Naive thymus-derived CD8-positive, alpha-beta T cell (primary cell): Measurements from ENCODE around the gene SHROOM2. TPM values are rescaled to one million over a fixed set of nuclear protein-coding genes. Genes with fewer than 3 reads are reported as not detected.

Source experiments
- ATAC-seq, 2 donors: fragments of 150-1000 bp; cut with Tn5 transposase in 1 of 2; sonication (Bioruptor Pico), chemical (Tn5 transposase) in 1 of 2; 1 replicate in 1 of 2; 2 replicates in 1 of 2; pipeline ENCODE4 v1.10.0; 2021; ENCODE audit warnings: mild to moderate bottlenecking in 2 of 2, moderate library complexity in 2 of 2
- POLR2A ChIA-PET: fragments of 350-600 bp; sonication (Branson Sonifier 250); formaldehyde crosslinking; loops from one replicate; lab custom pipeline; 2021; ENCODE audit warnings: antibody characterized with exemption; lab: Charles Lee
- DNase-seq, 10 donors: peaks; one replicate each; pipeline versions ENCODE4 v3.0.0 to v3.0.0-alpha.2; 2020 to 2022
- H3K27ac Mint-ChIP-seq, 10 donors: one replicate each; pipeline ENCODE4 v1.8.0; 2020 to 2022; ENCODE audit warnings: mild to moderate bottlenecking in 10 of 10, mixed read lengths in 10 of 10, moderate library complexity in 4 of 10, inconsistent platforms in 1 of 10
- H3K27me3 Mint-ChIP-seq, 5 donors: one replicate each; pipeline ENCODE4 v1.8.0; 2021 to 2022; ENCODE audit warnings: mixed read lengths in 5 of 5
- H3K36me3 Mint-ChIP-seq, 3 donors: one replicate each; pipeline ENCODE4 v1.8.0; 2020 to 2022; ENCODE audit warnings: mixed read lengths in 3 of 3, mild to moderate bottlenecking in 2 of 3, inconsistent platforms in 1 of 3
- H3K4me1 Mint-ChIP-seq, 4 donors: one replicate each; pipeline ENCODE4 v1.8.0; 2021 to 2022; ENCODE audit warnings: mixed read lengths in 4 of 4
- H3K4me3 Mint-ChIP-seq, 10 donors: one replicate each; pipeline ENCODE4 v1.8.0; 2020 to 2022; ENCODE audit warnings: mild to moderate bottlenecking in 10 of 10, mixed read lengths in 10 of 10, moderate library complexity in 6 of 10, inconsistent platforms in 1 of 10
- H3K9me3 Mint-ChIP-seq, 9 donors: one replicate each; pipeline ENCODE4 v1.8.0; 2020 to 2022; ENCODE audit warnings: mixed read lengths in 9 of 9, mild to moderate bottlenecking in 3 of 9, inconsistent platforms in 1 of 9, moderate library complexity in 1 of 9
- polyA plus RNA-seq, 3 donors: library from polyadenylated mRNA; unstranded; fragments of 300-500 nt; fragmentation: Illumina TruSeq; gene quantifications; one replicate each; pipeline ENCODE4 v1.2.3, GENCODE V29; 2021
- total RNA-seq, 8 experiments: library from RNA in 2 of 8; stranded (reverse) in 2 of 8; gene quantifications; one replicate each; pipeline ENCODE4 v1.2.3 and lab custom pipeline; 2021 to 2026

Gene SHROOM2
- total and polyA plus RNA-seq, 5 experiments from 2014 or later, result not detected

DNA sequence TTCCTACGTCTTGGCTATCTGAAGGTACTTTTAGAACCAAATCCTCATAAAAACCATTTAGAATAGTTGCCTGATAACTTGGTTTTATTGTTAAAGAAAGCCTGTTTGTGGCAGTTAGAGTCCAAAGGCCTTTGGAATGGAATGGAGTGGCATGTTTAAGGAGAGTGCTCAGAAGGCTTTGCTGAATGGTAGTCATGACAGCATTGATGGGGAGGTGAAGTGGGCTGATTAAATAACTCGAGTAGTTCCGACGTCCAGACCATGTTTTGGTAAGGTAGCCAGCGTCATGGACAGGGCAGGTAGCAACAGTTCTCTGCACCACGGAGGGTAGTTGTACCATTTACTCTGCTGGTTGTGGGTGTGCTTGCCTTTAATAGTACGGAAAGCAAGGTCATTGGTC lies 94.6 kb downstream of the SHROOM2 start:
- no peaks in the 10 kb centered on the region for H3K36me3 Mint-ChIP-seq
- H3K4me3 Mint-ChIP-seq, result no peak overlapping the region
- H3K27me3 Mint-ChIP-seq, result peaks cover 0 to 4% (median 2%) of the 10 kb centered on the region in 5 donors

GRCh38 chrX:9882669-9883446 lies 96.6 kb downstream of the SHROOM2 start:
- H3K4me1 Mint-ChIP-seq, result peaks cover 0 to 2% (median 0%) of the 10 kb centered on the region in 4 donors
- no peaks in the 10 kb centered on the region for H3K36me3 Mint-ChIP-seq
- no peaks in the 10 kb centered on the region for H3K9me3 Mint-ChIP-seq
- H3K4me3 Mint-ChIP-seq, result no peak overlapping the region
- DNase-seq (no peak), ATAC-seq (no peak)
- H3K27ac Mint-ChIP-seq, result no peak overlapping the region
- H3K27me3 Mint-ChIP-seq, result peaks cover 0 to 11% (median 3%) of the 10 kb centered on the region in 5 donors
- POLR2A ChIA-PET, result no interaction called here

More for the DNA sequence above, 94.6 kb downstream of the SHROOM2 start:
- ATAC-seq, result no peak
- DNase-seq, result no peak
- H3K27ac Mint-ChIP-seq, result no peak overlapping the region
- H3K9me3 Mint-ChIP-seq, result no peaks in the 10 kb centered on the region
- POLR2A ChIA-PET, result no interaction called here
- peaks cover 3 to 11% (median 8%) of the 10 kb centered on the region in 4 donors for H3K4me1 Mint-ChIP-seq

GRCh38 chrX:9884031-9884779 lies 98.0 kb downstream of the SHROOM2 start:
- Mint-ChIP-seq H3K4me3 (no peak overlapping the region), H3K4me1 (peaks cover 0 to 2% (median 0%) of the 10 kb centered on the region in 4 donors), H3K27ac (no peak overlapping the region), H3K36me3 (no peaks in the 10 kb centered on the region), H3K9me3 (no peaks in the 10 kb centered on the region), H3K27me3 (peaks cover 2 to 15% (median 4%) of the 10 kb centered on the region in 5 donors)
- POLR2A ChIA-PET, result no interaction called here
- DNase-seq (no peak), ATAC-seq (no peak)

- Mint-ChIP-seq H3K4me1 (peaks cover 0 to 2% (median 0%) of the 10 kb centered on the region in 4 donors), H3K4me3 (no peak overlapping the region), H3K27ac (no peak overlapping the region), H3K9me3 (no peaks in the 10 kb centered on the region), H3K27me3 (peaks cover 2 to 15% (median 4%) of the 10 kb centered on the region in 5 donors), H3K36me3 (no peaks in the 10 kb centered on the region)
- ATAC-seq, result peak; percentile 51 to 68
- peak in 5 of 10 donors; percentile 10 to 33 (median 22) for DNase-seq
- POLR2A ChIA-PET, result no interaction called here
These were observed 98.9 kb downstream of the SHROOM2 start for GRCh38 chrX:9885150-9885549.

- Mint-ChIP-seq H3K27ac (no peak overlapping the region), H3K36me3 (no peaks in the 10 kb centered on the region), H3K4me3 (no peak overlapping the region), H3K27me3 (peaks cover 2 to 15% (median 4%) of the 10 kb centered on the region in 5 donors), H3K4me1 (peaks cover 0 to 2% (median 0%) of the 10 kb centered on the region in 4 donors), H3K9me3 (no peaks in the 10 kb centered on the region)
- ATAC-seq, result no peak
- DNase-seq, result no peak
- POLR2A ChIA-PET, result no interaction called here
These were observed 101.5 kb downstream of the SHROOM2 start for GRCh38 chrX:9887659-9888297.

GRCh38 chrX:9888953-9889470 lies 102.8 kb downstream of the SHROOM2 start:
- no peak for DNase-seq
- Mint-ChIP-seq H3K9me3 (no peaks in the 10 kb centered on the region), H3K36me3 (no peaks in the 10 kb centered on the region), H3K4me3 (no peak overlapping the region), H3K27ac (no peak overlapping the region), H3K4me1 (peaks cover 0 to 2% (median 0%) of the 10 kb centered on the region in 4 donors), H3K27me3 (peaks cover 0 to 10% (median 4%) of the 10 kb centered on the region in 5 donors)
- no peak for ATAC-seq
- POLR2A ChIA-PET, result no interaction called here

DNA sequence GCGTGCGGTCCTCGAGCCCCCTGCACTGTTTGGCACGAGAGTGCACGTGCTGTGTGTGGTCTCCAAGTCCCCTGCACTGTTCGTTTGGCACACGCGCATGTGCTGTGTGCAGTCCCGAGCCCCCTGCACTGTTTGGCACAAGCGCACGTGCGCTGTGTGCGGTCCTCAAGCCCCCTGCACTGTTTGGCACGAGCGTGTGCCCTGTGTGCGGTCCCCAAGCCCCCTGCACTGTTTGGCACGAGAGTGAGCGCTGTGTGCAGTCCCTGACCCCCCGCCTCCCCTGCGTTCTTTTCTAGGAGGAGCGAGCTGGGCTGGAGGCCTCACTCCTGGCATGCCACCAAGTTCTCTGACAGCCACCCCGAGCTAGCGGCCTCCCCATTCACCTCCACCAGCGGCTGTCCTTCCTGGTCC lies 104.5 kb downstream of the SHROOM2 start:
- POLR2A ChIA-PET, result no interaction called here
- Mint-ChIP-seq H3K9me3 (no peaks in the 10 kb centered on the region), H3K4me1 (no peaks in the 10 kb centered on the region), H3K27me3 (peaks cover 0 to 10% (median 4%) of the 10 kb centered on the region in 5 donors), H3K4me3 (no peak overlapping the region), H3K36me3 (no peaks in the 10 kb centered on the region), H3K27ac (no peak overlapping the region)
- ATAC-seq, result no peak
- DNase-seq, result no peak

- H3K27ac Mint-ChIP-seq, result no peak overlapping the region
- peaks cover 0 to 2% (median 0%) of the 10 kb centered on the region in 4 donors for H3K4me1 Mint-ChIP-seq
- DNase-seq, result no peak
- peaks cover 0 to 2% (median under 1%) of the 10 kb centered on the region in 5 donors for H3K27me3 Mint-ChIP-seq
- ATAC-seq, result no peak
- POLR2A ChIA-PET, result no interaction called here
- H3K4me3 Mint-ChIP-seq, result no peak overlapping the region
- no peaks in the 10 kb centered on the region for H3K9me3 Mint-ChIP-seq
- H3K36me3 Mint-ChIP-seq, result no peaks in the 10 kb centered on the region
These were observed 109.1 kb downstream of the SHROOM2 start for GRCh38 chrX:9895225-9895912.

DNA sequence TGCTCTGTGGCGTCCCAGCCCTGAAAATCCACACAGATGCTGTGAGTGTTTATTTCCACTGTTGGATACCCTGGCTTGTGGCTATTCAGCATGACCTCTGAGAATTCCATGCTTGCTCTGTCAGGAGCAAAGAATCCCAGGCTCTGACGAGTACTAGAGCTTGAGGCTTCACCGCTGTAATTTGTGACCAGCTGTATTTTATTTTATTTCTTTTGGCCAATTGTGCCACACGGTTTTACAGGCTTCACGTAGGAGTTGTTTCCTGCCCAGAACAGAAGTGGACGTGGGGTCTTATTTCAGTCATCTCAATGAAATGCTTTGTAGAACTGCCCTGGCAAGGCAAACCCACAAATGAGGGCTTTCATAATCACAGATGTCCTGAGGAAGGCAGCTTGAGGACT lies 111.5 kb downstream of the SHROOM2 start:
- Mint-ChIP-seq H3K27ac (no peak overlapping the region), H3K9me3 (peaks cover 0 to 3% (median 0%) of the 10 kb centered on the region in 9 donors), H3K4me1 (peaks cover 0 to 3% (median 0%) of the 10 kb centered on the region in 4 donors), H3K36me3 (no peaks in the 10 kb centered on the region), H3K27me3 (peaks cover 0 to 6% (median 2%) of the 10 kb centered on the region in 5 donors), H3K4me3 (no peak overlapping the region)
- no peak for DNase-seq
- POLR2A ChIA-PET, result no interaction called here
- ATAC-seq, result no peak

GRCh38 chrX:9899640-9900111 lies 113.4 kb downstream of the SHROOM2 start:
- Mint-ChIP-seq H3K9me3 (peaks cover 0 to 3% (median 0%) of the 10 kb centered on the region in 9 donors), H3K36me3 (no peaks in the 10 kb centered on the region), H3K4me1 (peaks cover 0 to 3% (median 0%) of the 10 kb centered on the region in 4 donors), H3K27ac (no peak overlapping the region), H3K27me3 (peaks cover 0 to 6% (median 2%) of the 10 kb centered on the region in 5 donors), H3K4me3 (no peak overlapping the region)
- POLR2A ChIA-PET, result no interaction called here
- ATAC-seq (no peak), DNase-seq (no peak)

GRCh38 chrX:9902656-9903055 lies 116.4 kb downstream of the SHROOM2 start:
- DNase-seq, result no peak
- POLR2A ChIA-PET, result no interaction called here

GRCh38 chrX:9903146-9903545 lies 116.9 kb downstream of the SHROOM2 start:
- ATAC-seq, result no peak
- no peaks in the 10 kb centered on the region for H3K36me3 Mint-ChIP-seq

More at GRCh38 chrX:9902656-9903055, 116.4 kb downstream of the SHROOM2 start:
- no peak overlapping the region for H3K4me3 Mint-ChIP-seq
- H3K27ac Mint-ChIP-seq, result no peak overlapping the region
- peaks cover 0 to 3% (median 0%) of the 10 kb centered on the region in 4 donors for H3K4me1 Mint-ChIP-seq
- peaks cover 0 to 3% (median 0%) of the 10 kb centered on the region in 9 donors for H3K9me3 Mint-ChIP-seq
- no peaks in the 10 kb centered on the region for H3K36me3 Mint-ChIP-seq
- H3K27me3 Mint-ChIP-seq, result peaks cover 0 to 6% (median 2%) of the 10 kb centered on the region in 5 donors
- no peak for ATAC-seq

More at GRCh38 chrX:9903146-9903545, 116.9 kb downstream of the SHROOM2 start:
- POLR2A ChIA-PET, result no interaction called here
- Mint-ChIP-seq H3K27ac (no peak overlapping the region), H3K4me3 (no peak overlapping the region), H3K4me1 (peaks cover 0 to 3% (median 0%) of the 10 kb centered on the region in 4 donors), H3K9me3 (peaks cover 0 to 3% (median 0%) of the 10 kb centered on the region in 9 donors), H3K27me3 (peaks cover 0 to 6% (median 2%) of the 10 kb centered on the region in 5 donors)
- no peak for DNase-seq
